Measurements from ENCODE around the gene SYNCRIP. TPM values are rescaled to one million over a fixed set of nuclear protein-coding genes. Genes with fewer than 3 reads are reported as not detected.

Gene SYNCRIP
- total RNA-seq, result 88.3 TPM
- long read RNA-seq, full-length matches to known transcripts, result 43 of 84 reads
- long read RNA-seq, partial matches to known transcripts, result 11 of 84 reads
- long read RNA-seq, other reads (novel, unspliced or antisense), result 30 of 84 reads

DNA sequence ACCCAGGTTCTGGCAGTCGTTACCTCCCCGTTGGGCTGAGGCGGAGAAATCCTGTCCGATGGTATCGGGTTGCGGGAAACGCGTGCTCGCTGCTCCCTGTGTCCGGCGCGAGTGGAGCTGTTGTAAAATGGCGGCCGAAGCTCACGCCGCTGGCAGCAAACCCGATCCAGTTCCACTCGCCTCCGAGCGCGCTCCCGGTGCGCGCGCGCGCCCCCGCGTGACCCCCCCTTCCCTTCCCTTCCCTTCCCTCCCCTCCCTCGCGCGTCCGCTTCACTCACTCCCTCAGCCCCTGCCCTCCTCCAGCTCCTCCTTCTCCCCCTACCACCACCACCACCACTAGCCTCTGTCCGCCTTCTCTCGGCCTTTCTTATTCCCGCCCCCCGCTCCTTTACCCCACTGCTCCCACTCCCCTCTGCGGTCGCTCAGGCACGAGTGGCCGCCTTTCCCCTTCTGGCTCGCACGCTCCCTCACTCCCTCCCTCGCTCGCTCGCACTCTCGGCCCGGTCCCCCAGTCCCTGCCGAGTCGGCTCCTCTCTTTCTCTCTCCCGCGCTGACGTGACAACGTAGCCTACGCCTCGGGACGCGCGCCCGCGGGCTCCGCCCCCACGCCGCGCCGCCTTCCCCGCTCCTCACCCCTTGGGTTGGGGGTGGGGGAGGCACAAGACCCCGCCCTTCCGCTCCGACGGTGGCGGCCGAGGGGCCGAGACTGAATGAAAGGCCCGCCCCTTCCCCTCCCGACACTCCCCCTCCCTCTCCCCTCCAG lies at the start of gene SYNCRIP:
TSS of gene SYNCRIP (minus strand) at position 113 of the 763 bp plus-strand sequence. CDS start 1,447 bp downstream, outside the sequence.
- peaks cover 27% of the 10 kb centered on the region for H3K36me3 ChIP-seq
- peaks cover 39% of the 10 kb centered on the region for H3K4me1 ChIP-seq
- TF ChIP-seq CTCF (IDR thresholded peaks at IDR 0.05), result no peak
- H3K9me3 ChIP-seq, result no peaks in the 10 kb centered on the region
- DNase-seq (peak; percentile 100), ATAC-seq (peak; percentile 94)
- intact Hi-C loops (cut with DNase I), result no loop called here
- H3K27ac ChIP-seq, result peak within 1 kb of the TSS; percentile 100
- H3K4me3 ChIP-seq, result peak within 1 kb of the TSS; percentile 90
- no peaks in the 10 kb centered on the region for H3K27me3 ChIP-seq

GRCh38 chr6:85691478-85691877 lies 48.8 kb upstream of the SYNCRIP start:
- intact Hi-C loops (cut with DNase I), result no loop called here
- ATAC-seq (no peak), DNase-seq (no peak)
- Histone ChIP-seq H3K36me3 (no peaks in the 10 kb centered on the region), H3K27me3 (no peaks in the 10 kb centered on the region), H3K4me3 (no peak overlapping the region), H3K9me3 (no peaks in the 10 kb centered on the region), H3K4me1 (no peaks in the 10 kb centered on the region), H3K27ac (no peak overlapping the region)
- no peak for TF ChIP-seq CTCF (IDR thresholded peaks at IDR 0.05)

DNA sequence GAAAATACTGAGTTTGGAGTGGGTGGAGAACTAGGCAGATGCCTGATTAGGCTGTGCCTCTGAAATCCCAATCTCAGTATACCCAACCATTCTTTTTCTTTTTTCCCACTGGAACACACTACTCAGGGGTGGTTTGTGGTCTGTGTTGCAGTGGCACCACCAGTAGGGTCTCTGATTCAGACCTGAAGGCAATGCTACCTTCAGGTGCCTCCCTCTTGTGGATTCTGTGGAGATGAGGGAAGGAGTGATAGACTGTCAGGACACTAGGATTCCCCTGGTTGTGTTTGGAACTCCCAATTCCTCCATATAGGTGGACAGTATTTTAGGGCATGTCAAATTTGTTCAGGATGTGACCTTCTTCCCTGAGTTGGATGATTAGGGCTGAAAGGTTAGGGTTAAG lies 47.4 kb upstream of the SYNCRIP start:
- TF ChIP-seq CTCF (IDR thresholded peaks at IDR 0.05), result no peak

DNA sequence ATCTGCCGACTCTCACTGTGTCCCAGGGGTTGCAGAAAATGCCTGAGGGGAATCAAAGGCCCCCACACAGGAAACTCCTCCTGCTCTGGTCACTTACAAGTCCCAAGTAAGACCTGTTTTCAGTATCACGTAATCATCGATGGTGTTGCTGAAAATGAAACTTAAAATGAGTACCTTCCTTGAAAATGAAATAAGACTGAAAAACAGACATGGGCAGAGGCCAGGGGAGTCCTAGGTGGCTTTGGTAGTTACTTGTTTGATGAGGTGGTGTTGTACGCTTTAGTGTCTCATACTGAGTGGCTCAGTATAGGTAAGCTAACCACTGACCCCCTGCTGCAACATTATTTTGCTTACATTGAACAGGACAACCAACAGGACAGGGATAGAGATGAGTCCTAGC lies 43.0 kb upstream of the SYNCRIP start:
- ATAC-seq (no peak), DNase-seq (no peak)
- no peak overlapping the region for H3K4me3 ChIP-seq
- H3K36me3 ChIP-seq, result no peaks in the 10 kb centered on the region
- no peak for TF ChIP-seq CTCF (IDR thresholded peaks at IDR 0.05)
- no peaks in the 10 kb centered on the region for H3K27me3 ChIP-seq
- H3K9me3 ChIP-seq, result no peaks in the 10 kb centered on the region
- intact Hi-C loops (cut with DNase I), result no loop called here
- H3K4me1 ChIP-seq, result no peaks in the 10 kb centered on the region
- H3K27ac ChIP-seq, result no peak overlapping the region

More for the DNA sequence above, 47.4 kb upstream of the SYNCRIP start:
- Histone ChIP-seq H3K4me1 (no peaks in the 10 kb centered on the region), H3K9me3 (no peaks in the 10 kb centered on the region), H3K27ac (no peak overlapping the region), H3K36me3 (no peaks in the 10 kb centered on the region), H3K4me3 (no peak overlapping the region), H3K27me3 (no peaks in the 10 kb centered on the region)
- DNase-seq, result no peak
- no peak for ATAC-seq
- intact Hi-C loops (cut with DNase I), result no loop called here

GRCh38 chr6:85684809-85685171 lies 42.1 kb upstream of the SYNCRIP start:
- ATAC-seq, result no peak
- TF ChIP-seq CTCF (IDR thresholded peaks at IDR 0.05), result no peak

More at GRCh38 chr6:85684809-85685171, 42.1 kb upstream of the SYNCRIP start:
- Histone ChIP-seq H3K36me3 (no peaks in the 10 kb centered on the region), H3K27me3 (no peaks in the 10 kb centered on the region), H3K4me1 (no peaks in the 10 kb centered on the region), H3K9me3 (no peaks in the 10 kb centered on the region), H3K4me3 (no peak overlapping the region), H3K27ac (no peak overlapping the region)
- intact Hi-C loops (cut with DNase I), result no loop called here
- no peak for DNase-seq
